WTC11 (cell line): ENCODE data around the gene EPHB6.

Source experiments
- CREB1 ChIP-seq: sonication (generic); formaldehyde crosslinking; IDR thresholded peaks from 2 replicates; pipeline ENCODE4 v1.8.0; 2023; ENCODE audit warnings: mild to moderate bottlenecking, missing genetic modification reagents
- TF ChIP-seq, protein P1 (sequence below): sonication (generic); formaldehyde crosslinking; IDR thresholded peaks from 2 replicates; pipeline ENCODE4 v1.8.0; 2022; ENCODE audit warnings: missing genetic modification reagents
- TF ChIP-seq, protein P2 (sequence below): fragments of 200-600 bp; IDR thresholded peaks from 2 replicates; pipeline ENCODE4 v1.8.0; 2022; ENCODE audit warnings: antibody characterized with exemption
- TF ChIP-seq, protein P3 (sequence below): sonication (generic); formaldehyde crosslinking; IDR thresholded peaks from 2 replicates; pipeline ENCODE4 v1.8.0; 2022; ENCODE audit warnings: mild to moderate bottlenecking, missing genetic modification reagents

DNA sequence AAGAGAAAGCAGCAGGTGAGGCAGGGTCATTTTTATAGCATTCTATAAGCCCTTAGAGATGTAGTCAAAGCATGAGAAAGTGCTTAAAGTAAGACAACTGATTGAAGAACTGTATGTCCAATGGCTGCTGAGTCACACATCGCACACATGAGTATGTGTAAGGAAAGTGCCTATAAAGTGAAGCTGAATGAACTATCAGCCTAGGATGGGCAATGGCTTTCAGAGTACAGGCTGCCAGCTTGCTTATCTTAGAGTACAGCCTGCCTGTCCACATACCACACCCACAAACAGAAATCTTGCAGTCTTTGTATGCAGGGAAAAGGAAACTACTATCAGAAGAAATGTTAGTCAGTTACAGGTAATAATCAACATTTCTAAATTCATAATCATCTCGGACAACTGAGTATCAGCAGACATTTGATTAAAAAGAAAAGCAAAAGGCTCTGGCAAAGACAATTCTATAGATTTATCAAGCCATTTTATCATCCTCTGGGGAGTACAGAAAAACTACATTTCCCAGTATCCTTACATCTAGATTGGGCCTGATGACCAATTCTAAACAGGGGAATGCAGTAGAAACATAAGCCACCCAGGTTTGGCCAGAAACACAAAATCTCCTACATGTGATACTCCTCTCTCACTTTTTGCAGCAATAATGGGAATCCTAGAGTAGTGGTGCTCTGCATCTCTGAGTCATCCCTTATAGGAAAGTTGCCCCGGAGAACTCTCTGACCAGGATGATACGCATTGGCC, 16.2 kb upstream of the EPHB6 start:
- TF ChIP-seq, protein P1, sequence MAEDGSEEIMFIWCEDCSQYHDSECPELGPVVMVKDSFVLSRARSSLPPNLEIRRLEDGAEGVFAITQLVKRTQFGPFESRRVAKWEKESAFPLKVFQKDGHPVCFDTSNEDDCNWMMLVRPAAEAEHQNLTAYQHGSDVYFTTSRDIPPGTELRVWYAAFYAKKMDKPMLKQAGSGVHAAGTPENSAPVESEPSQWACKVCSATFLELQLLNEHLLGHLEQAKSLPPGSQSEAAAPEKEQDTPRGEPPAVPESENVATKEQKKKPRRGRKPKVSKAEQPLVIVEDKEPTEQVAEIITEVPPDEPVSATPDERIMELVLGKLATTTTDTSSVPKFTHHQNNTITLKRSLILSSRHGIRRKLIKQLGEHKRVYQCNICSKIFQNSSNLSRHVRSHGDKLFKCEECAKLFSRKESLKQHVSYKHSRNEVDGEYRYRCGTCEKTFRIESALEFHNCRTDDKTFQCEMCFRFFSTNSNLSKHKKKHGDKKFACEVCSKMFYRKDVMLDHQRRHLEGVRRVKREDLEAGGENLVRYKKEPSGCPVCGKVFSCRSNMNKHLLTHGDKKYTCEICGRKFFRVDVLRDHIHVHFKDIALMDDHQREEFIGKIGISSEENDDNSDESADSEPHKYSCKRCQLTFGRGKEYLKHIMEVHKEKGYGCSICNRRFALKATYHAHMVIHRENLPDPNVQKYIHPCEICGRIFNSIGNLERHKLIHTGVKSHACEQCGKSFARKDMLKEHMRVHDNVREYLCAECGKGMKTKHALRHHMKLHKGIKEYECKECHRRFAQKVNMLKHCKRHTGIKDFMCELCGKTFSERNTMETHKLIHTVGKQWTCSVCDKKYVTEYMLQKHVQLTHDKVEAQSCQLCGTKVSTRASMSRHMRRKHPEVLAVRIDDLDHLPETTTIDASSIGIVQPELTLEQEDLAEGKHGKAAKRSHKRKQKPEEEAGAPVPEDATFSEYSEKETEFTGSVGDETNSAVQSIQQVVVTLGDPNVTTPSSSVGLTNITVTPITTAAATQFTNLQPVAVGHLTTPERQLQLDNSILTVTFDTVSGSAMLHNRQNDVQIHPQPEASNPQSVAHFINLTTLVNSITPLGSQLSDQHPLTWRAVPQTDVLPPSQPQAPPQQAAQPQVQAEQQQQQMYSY (CRISPR knock-in tag), result no peak
- TF ChIP-seq, protein P2, sequence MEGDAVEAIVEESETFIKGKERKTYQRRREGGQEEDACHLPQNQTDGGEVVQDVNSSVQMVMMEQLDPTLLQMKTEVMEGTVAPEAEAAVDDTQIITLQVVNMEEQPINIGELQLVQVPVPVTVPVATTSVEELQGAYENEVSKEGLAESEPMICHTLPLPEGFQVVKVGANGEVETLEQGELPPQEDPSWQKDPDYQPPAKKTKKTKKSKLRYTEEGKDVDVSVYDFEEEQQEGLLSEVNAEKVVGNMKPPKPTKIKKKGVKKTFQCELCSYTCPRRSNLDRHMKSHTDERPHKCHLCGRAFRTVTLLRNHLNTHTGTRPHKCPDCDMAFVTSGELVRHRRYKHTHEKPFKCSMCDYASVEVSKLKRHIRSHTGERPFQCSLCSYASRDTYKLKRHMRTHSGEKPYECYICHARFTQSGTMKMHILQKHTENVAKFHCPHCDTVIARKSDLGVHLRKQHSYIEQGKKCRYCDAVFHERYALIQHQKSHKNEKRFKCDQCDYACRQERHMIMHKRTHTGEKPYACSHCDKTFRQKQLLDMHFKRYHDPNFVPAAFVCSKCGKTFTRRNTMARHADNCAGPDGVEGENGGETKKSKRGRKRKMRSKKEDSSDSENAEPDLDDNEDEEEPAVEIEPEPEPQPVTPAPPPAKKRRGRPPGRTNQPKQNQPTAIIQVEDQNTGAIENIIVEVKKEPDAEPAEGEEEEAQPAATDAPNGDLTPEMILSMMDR, result no peak
- TF ChIP-seq CREB1, result no peak
- TF ChIP-seq, protein P3, sequence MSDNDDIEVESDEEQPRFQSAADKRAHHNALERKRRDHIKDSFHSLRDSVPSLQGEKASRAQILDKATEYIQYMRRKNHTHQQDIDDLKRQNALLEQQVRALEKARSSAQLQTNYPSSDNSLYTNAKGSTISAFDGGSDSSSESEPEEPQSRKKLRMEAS (CRISPR knock-in tag), result no peak
